ENCODE data around the gene JADE3. TPM values are rescaled to one million over a fixed set of nuclear protein-coding genes. Genes with fewer than 3 reads are reported as not detected.
A peak's percentile ranks its signal among the peaks of the same experiment; 100 is the strongest.

Gene JADE3
- total RNA-seq, 6 experiments from 2014 or later: 5.1 to 7.3 (median 5.9) TPM

- H3K4me1 Mint-ChIP-seq (ENCODE audit: low read depth): no peaks in the 10 kb centered on the region
- peaks cover 5% of the 10 kb centered on the region; the same call in 1 of the 2 replicates for H3K27me3 Mint-ChIP-seq (ENCODE audit: insufficient read depth)
- H3K4me3 Mint-ChIP-seq: peak overlapping the region; percentile 90
- peak; percentile 74 for TF ChIP-seq CTCF (IDR thresholded peaks at IDR 0.05)
- H3K9me3 Mint-ChIP-seq: no peaks in the 10 kb centered on the region
- no peak overlapping the region for H3K27ac Mint-ChIP-seq
- no peaks in the 10 kb centered on the region for H3K36me3 Mint-ChIP-seq (ENCODE audit: low read depth)
- DNase-seq: peak; percentile 60
Measured at GRCh38 chrX:46903458-46904242, 8.6 kb upstream of the JADE3 start.

- Mint-ChIP-seq H3K27ac (no peak overlapping the region), H3K27me3 (ENCODE audit: insufficient read depth) (peaks cover 5% of the 10 kb centered on the region; the same call in 1 of the 2 replicates), H3K36me3 (ENCODE audit: low read depth) (no peaks in the 10 kb centered on the region)
Measured at GRCh38 chrX:46904626-46905025, 7.6 kb upstream of the JADE3 start.

GRCh38 chrX:46910415-46910814 is 1.8 kb upstream of the JADE3 start:
- Mint-ChIP-seq H3K27me3 (ENCODE audit: insufficient read depth) (peaks cover 5% of the 10 kb centered on the region; the same call in 1 of the 2 replicates), H3K4me1 (ENCODE audit: low read depth) (peaks cover 8% of the 10 kb centered on the region; the same call in 1 of the 2 replicates), H3K27ac (no peak overlapping the region), H3K9me3 (no peaks in the 10 kb centered on the region), H3K36me3 (ENCODE audit: low read depth) (no peaks in the 10 kb centered on the region), H3K4me3 (no peak overlapping the region)
- no peak for TF ChIP-seq CTCF (IDR thresholded peaks at IDR 0.05)
- no peak for DNase-seq

More at GRCh38 chrX:46904626-46905025, 7.6 kb upstream of the JADE3 start:
- Mint-ChIP-seq H3K4me3 (no peak overlapping the region), H3K4me1 (ENCODE audit: low read depth) (no peaks in the 10 kb centered on the region), H3K9me3 (no peaks in the 10 kb centered on the region)
- TF ChIP-seq CTCF (IDR thresholded peaks at IDR 0.05): no peak
- no peak for DNase-seq

GRCh38 chrX:46912603-46913491 is 626 bp downstream of the JADE3 start:
- H3K27me3 Mint-ChIP-seq (ENCODE audit: insufficient read depth): peaks cover 5% of the 10 kb centered on the region; the same call in 1 of the 2 replicates
- peak overlapping the region; percentile 65; the same call in 1 of the 2 replicates for H3K27ac Mint-ChIP-seq
- H3K4me3 Mint-ChIP-seq: peak overlapping the region; percentile 93
- H3K9me3 Mint-ChIP-seq: no peaks in the 10 kb centered on the region
- peak; percentile 80 for TF ChIP-seq CTCF (IDR thresholded peaks at IDR 0.05)
- no peaks in the 10 kb centered on the region for H3K36me3 Mint-ChIP-seq (ENCODE audit: low read depth)
- peaks cover 8% of the 10 kb centered on the region; the same call in 1 of the 2 replicates for H3K4me1 Mint-ChIP-seq (ENCODE audit: low read depth)
- DNase-seq: peak; percentile 4

GRCh38 chrX:46913667-46914066 is 1.4 kb downstream of the JADE3 start:
- DNase-seq: peak; percentile 1
- Mint-ChIP-seq H3K27me3 (ENCODE audit: insufficient read depth) (no peaks in the 10 kb centered on the region), H3K36me3 (ENCODE audit: low read depth) (no peaks in the 10 kb centered on the region), H3K27ac (peak overlapping the region; percentile 65), H3K4me1 (ENCODE audit: low read depth) (peaks cover 16% of the 10 kb centered on the region), H3K9me3 (no peaks in the 10 kb centered on the region), H3K4me3 (peak overlapping the region; percentile 93)
- TF ChIP-seq CTCF (IDR thresholded peaks at IDR 0.05): no peak
